ENCODE results near the gene SYNE2. TPM values are rescaled to one million over a fixed set of nuclear protein-coding genes. Genes with fewer than 3 reads are reported as not detected.
A peak's percentile ranks its signal among the peaks of the same experiment; 100 is the strongest.

The SYNE2 gene
- total and polyA plus RNA-seq, 2 donors (not counting 1 experiment from before 2014, with no cell fraction given): 3.1 to 15.4 TPM

- H3K27me3 ChIP-seq (ENCODE audit: control insufficient read depth, insufficient read depth, low read length): no peaks in the 10 kb centered on the region
- H3K4me1 ChIP-seq (ENCODE audit: control insufficient read depth, extremely low read depth, insufficient read depth, low read length): no peaks in the 10 kb centered on the region
- H3K9ac ChIP-seq (ENCODE audit: insufficient read depth, low read length): no peak overlapping the region
- H3K36me3 ChIP-seq (ENCODE audit: control insufficient read depth, insufficient read depth, low read length): no peaks in the 10 kb centered on the region
- H3K4me2 ChIP-seq (ENCODE audit: extremely low read depth, insufficient read depth, low read length): no peak overlapping the region
- no peaks in the 10 kb centered on the region for H4K20me1 ChIP-seq (ENCODE audit: control insufficient read depth, extremely low read depth, insufficient read depth, low read length)
- TF ChIP-seq CTCF (conservative IDR thresholded peaks at IDR 0.05 in 1 of 2, IDR thresholded peaks at IDR 0.05 in 1 of 2; ENCODE audit: low read depth in 1 of 2, low read length in 2 of 2) (no peak), EZH2 (IDR thresholded peaks at IDR 0.05; ENCODE audit: low read length, missing control alignments) (no peak)
- H3K79me2 ChIP-seq (ENCODE audit: control insufficient read depth, insufficient read depth, low read length): no peaks in the 10 kb centered on the region
- no peaks in the 10 kb centered on the region for H3K9me3 ChIP-seq (ENCODE audit: control insufficient read depth, insufficient read depth, low read depth, low read length)
- H2AFZ ChIP-seq (ENCODE audit: low read length): no peak overlapping the region
- no peak overlapping the region for H3K4me3 ChIP-seq (replicated peaks in 1 of 4; ENCODE audit: control extremely low read depth in 1 of 4, insufficient read depth in 1 of 4, low read depth in 3 of 4, low read length in 4 of 4)
- peak in 1 of 2 donors; percentile 45 for DNase-seq (ENCODE audit: low read depth in 2 of 2)
- H3K27ac ChIP-seq (ENCODE audit: insufficient read depth, low read length): no peak overlapping the region
Measured at GRCh38 chr14:63905370-63905769, 52.6 kb downstream of the SYNE2 start.

GRCh38 chr14:63908667-63909264, 56.0 kb downstream of the SYNE2 start:
- Histone ChIP-seq H3K9me3 (ENCODE audit: control insufficient read depth, insufficient read depth, low read depth, low read length) (no peaks in the 10 kb centered on the region), H3K4me2 (ENCODE audit: extremely low read depth, insufficient read depth, low read length) (peak overlapping the region; percentile 72), H3K27me3 (ENCODE audit: control insufficient read depth, insufficient read depth, low read length) (no peaks in the 10 kb centered on the region), H2AFZ (ENCODE audit: low read length) (peak overlapping the region; percentile 17), H3K4me1 (ENCODE audit: control insufficient read depth, extremely low read depth, insufficient read depth, low read length) (peaks cover 3% of the 10 kb centered on the region), H3K79me2 (ENCODE audit: control insufficient read depth, insufficient read depth, low read length) (no peaks in the 10 kb centered on the region), H3K27ac (ENCODE audit: insufficient read depth, low read length) (no peak overlapping the region), H4K20me1 (ENCODE audit: control insufficient read depth, extremely low read depth, insufficient read depth, low read length) (no peaks in the 10 kb centered on the region), H3K9ac (ENCODE audit: insufficient read depth, low read length) (no peak overlapping the region), H3K4me3 (replicated peaks in 1 of 4; ENCODE audit: control extremely low read depth in 1 of 4, insufficient read depth in 1 of 4, low read depth in 3 of 4, low read length in 4 of 4) (peak overlapping the region; percentile 13 to 36 (median 22)), H3K36me3 (ENCODE audit: control insufficient read depth, insufficient read depth, low read length) (no peaks in the 10 kb centered on the region)
- no peak for DNase-seq (ENCODE audit: low read depth in 2 of 2)
- TF ChIP-seq CTCF (conservative IDR thresholded peaks at IDR 0.05 in 1 of 2, IDR thresholded peaks at IDR 0.05 in 1 of 2; ENCODE audit: low read depth in 1 of 2, low read length in 2 of 2) (no peak), EZH2 (IDR thresholded peaks at IDR 0.05; ENCODE audit: low read length, missing control alignments) (no peak)

GRCh38 chr14:63909984-63910383, 57.2 kb downstream of the SYNE2 start:
- no peaks in the 10 kb centered on the region for H4K20me1 ChIP-seq (ENCODE audit: control insufficient read depth, extremely low read depth, insufficient read depth, low read length)
- no peak overlapping the region for H3K27ac ChIP-seq (ENCODE audit: insufficient read depth, low read length)
- peak overlapping the region; percentile 4 for H3K4me2 ChIP-seq (ENCODE audit: extremely low read depth, insufficient read depth, low read length)

More at GRCh38 chr14:63909984-63910383, 57.2 kb downstream of the SYNE2 start:
- Histone ChIP-seq H3K9me3 (ENCODE audit: control insufficient read depth, insufficient read depth, low read depth, low read length) (no peaks in the 10 kb centered on the region), H3K79me2 (ENCODE audit: control insufficient read depth, insufficient read depth, low read length) (no peaks in the 10 kb centered on the region), H3K4me3 (replicated peaks in 1 of 4; ENCODE audit: control extremely low read depth in 1 of 4, insufficient read depth in 1 of 4, low read depth in 3 of 4, low read length in 4 of 4) (no peak overlapping the region), H3K27me3 (ENCODE audit: control insufficient read depth, insufficient read depth, low read length) (no peaks in the 10 kb centered on the region), H3K36me3 (ENCODE audit: control insufficient read depth, insufficient read depth, low read length) (no peaks in the 10 kb centered on the region), H3K9ac (ENCODE audit: insufficient read depth, low read length) (no peak overlapping the region), H3K4me1 (ENCODE audit: control insufficient read depth, extremely low read depth, insufficient read depth, low read length) (peaks cover 3% of the 10 kb centered on the region), H2AFZ (ENCODE audit: low read length) (no peak overlapping the region)
- TF ChIP-seq CTCF (conservative IDR thresholded peaks at IDR 0.05 in 1 of 2, IDR thresholded peaks at IDR 0.05 in 1 of 2; ENCODE audit: low read depth in 1 of 2, low read length in 2 of 2): no peak
- TF ChIP-seq EZH2 (IDR thresholded peaks at IDR 0.05; ENCODE audit: low read length, missing control alignments): no peak
- DNase-seq (ENCODE audit: low read depth in 2 of 2): peak in 1 of 2 donors; percentile 45

Data from fibroblast of lung (primary cell).